ENCODE measurements around the gene FAR2.
"Not testable (repeated sequence)": the region's sequence is repeated elsewhere in the genome, so short reads cannot be mapped to it uniquely, and the experiment has no call there.

The FAR2 gene

DNA sequence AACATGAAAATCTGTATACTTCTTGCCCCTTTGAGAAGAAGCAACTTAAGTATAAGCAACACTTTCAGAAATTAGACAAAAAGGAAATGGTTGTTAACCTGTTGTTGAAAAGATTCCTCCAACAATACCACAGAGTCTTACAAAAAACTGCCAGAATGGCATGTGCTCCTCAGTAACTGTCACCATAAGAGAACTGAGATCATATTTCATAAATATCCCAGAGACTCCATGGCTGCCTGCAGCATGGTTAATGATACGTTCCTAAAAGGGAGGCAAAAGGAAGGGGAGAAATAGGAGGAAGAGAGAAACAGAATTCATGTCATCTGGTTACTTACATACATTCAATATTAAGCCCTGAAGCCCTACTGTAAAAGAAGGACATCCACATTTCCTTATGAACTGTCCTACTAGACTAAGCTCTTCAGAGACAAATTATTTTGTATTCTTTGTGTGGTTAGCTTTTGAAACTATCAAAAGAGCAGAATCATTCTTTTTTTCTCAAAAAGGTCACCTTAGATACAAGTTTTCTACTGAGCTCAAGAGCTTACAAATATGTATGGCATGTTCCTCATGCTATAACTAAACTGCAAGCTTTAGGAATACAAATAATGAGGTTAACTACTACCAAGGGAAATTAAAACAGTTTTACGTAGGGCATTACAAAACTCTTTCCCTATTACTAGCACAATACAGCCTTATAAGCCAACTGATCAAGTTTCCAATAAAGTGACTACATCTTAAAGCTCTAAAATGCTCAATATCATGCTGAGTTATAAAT lies 194.1 kb downstream of the FAR2 start:
- DNase-seq: peak; percentile 70

DNA sequence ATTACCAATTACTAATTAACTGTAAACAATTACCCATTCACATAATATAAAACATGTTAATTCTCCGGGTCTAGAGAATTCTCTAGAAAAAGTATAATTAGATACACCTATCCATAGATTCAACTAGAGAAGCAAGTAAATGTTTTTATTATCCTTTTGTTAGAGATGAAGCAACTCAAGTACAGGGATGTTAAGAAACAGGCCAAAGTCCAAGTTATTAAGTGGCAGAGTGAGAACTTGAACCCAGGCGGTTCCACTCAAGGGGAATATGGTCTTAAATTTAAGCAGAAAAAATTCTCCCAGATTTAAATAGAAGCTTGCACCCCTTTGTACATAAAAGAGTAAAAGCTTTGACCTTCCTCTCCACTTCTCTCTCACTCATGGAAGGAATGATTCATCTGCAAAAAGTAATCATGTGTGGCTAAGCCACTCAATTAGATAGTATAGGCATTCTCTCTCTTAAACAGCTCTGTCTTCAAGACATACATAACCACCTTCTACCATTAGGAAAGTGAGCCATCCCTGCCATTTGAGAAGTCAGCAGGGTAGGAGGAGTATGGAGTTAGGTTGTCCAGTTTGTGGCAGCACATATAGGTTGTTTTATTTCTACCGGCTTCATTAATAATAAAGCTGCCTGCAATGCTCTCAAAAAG lies 197.8 kb downstream of the FAR2 start:
- no peak for DNase-seq

DNA sequence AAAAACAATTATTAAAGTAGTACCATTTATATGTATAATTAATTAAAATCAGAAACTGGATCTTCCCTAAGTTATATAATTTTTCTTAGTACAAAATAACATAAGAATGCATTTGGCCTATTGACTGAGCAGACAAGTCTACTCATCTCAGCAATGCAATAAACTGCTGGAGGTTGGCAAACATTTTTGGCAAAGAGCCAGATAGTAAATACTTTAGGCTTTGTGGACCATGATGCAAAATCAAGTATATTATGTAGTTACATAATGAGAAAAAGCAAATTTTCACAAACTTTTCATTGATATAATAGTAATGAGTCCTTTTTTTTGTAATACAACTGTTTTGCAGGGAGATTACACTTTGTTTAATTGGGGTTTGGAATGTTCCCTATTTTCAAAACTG lies 201.0 kb downstream of the FAR2 start:
- no peak for DNase-seq

DNA sequence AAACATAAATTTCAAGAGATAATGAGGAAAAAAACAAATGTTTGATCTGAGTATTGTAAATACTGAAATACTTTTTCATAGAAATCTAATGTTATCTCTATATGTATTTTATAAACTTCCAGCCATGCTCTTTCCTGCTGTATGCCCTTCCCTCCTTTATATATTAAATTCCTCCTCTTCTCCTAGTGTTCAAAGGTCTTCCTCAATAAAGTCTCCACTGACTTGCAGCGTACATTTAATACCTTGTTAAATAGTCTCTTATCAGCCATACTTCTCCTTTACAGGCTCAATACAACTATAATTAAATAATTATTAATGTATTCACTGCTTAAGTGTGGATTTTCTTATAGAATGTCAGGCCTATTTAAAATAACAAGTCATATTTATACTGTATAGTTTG lies 205.9 kb downstream of the FAR2 start:
- DNase-seq: no peak

DNA sequence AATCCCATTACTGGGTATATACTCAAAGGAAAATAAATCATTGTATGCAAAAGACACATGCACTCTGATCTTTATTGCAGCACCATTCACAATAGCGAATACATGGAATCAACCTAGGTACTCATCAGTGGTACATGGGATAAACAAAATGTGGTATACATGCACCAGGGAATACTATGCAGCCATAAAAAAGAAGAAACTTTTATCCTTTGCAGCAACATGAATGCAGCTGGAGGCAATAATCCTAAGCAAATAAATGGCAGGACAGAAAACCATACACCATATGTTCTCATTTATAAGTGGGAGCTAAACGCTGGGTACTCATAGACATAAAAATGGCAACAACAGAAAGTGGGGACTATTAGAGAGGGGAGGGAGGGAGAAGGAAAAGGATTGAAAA lies 216.0 kb downstream of the FAR2 start:
- no peak for DNase-seq

DNA sequence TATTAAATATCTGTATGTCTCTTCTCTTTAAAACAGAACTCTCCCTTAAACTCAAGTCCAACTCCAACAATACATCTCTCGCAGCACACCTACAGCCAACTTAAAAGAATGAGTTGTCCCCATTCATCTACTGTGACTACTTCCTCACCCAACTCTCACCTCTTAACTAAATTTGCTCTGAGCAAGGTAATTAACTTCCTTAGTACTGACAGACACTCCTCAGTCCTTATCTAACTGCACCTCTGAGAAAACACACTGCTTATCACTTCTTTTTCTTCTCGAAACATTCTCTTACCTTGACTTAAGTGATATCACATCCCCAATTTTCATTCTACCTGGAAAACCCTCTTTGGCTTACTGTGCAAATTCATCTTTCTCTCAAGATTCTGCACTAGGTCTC lies 224.9 kb downstream of the FAR2 start:
- no peak for DNase-seq

DNA sequence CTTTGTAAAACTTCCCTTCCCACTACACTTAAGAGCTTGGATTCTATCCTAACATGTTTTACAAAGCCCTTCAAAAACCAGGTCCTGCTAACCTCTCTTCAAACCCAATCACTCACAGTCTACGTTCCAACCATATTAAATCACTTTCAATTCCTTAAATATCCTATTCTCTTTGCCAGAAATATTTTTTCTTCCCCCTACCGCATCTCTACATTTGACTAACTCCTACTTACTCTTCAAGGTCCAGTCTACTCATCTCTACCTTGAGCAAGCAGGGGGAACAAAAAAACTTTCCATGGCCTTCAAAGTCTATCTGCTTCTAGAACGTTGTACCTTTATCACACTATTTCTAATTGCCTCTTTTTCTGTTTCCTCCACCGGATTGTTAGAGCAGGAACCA lies 225.8 kb downstream of the FAR2 start:
- no peak for DNase-seq

DNA sequence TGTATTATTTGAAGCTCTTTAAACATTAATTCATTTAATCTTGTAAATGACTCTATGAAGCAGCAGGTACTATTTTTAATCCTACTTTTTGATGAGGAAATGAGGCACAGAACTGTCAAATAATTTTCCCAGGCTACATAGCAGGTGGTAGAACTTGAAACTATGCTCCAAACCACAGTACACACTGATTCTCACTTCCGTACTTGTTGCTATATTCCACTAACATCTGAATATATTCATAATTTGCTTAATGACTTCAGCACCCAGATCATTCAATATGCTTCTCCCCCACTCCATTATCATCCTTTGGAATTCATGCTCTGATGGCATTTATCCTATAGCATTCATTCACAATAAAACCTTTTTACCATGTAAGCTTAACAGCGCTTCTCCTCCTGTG lies 227.0 kb downstream of the FAR2 start:
- no peak for DNase-seq

DNA sequence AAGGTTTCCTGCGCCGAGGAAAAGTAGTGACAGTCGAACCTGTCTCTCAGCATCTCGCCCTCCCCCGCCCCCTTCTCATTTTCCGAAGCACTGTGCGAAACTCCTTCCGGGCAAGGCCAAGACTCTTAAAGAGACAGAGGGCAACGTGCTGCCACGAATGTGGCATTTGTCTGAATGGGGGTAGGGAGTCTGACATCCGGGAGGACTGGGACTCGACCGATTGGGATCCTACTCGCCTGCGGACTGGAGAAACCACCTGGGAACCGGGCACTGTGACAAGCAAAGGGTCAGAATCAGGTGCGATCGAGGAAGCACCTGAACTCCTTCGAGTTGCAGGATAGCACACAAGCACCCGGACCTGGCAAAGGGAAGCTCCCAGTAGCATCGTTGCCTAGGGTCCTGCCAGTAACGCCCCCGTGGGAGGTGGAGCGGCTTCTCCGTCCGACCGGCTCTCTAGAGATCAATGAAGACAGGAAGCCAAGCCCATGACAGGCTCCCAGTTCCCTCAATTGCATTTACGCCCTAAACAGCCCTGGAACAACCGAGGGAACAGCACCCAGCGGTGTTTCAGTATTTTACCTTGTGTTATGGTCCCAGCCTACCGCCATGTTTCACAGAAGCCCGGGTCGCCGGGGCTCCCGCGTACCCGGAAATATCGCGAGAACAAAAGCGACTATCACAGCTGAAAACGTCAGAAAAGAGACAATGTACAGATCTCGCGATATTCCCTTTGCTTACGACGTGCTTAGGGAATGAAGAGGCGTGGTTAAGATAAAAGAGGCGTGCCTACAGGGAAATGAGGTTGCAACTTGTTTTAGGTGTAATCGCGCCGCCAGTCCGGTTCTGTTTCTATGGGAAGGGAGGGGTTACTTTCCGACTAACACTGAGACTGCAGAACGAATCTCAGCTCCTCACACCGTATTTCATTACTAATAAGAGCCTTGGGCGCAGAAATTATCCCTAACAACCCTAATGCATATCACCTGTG lies 231.8 kb downstream of the FAR2 start, which contains the start of gene ERGIC2:
Gene ERGIC2 (minus strand): TSS at position 637 of the 988 bp plus-strand sequence. CDS start 9,539 bp downstream, outside the sequence.
- DNase-seq: peak; percentile 100

DNA sequence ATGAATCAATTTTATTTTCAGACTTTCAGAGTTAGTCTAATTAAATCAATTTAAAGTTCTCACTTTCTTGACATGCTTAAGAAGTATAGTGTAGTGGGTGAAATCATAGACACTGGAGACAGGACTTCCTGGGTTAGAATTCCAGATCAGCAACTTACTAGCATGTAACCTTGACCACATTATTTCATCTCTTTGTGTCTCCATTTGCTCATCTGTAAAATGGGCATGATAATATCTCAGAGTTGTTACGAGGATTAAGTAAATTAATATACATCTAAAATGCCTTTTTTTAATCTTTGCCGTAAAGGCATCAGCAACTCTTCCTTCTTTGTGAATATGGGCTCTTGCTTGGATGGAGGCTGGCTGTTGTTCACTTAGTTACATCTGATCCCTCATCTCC lies 233.2 kb downstream of the FAR2 start:
- no peak for DNase-seq

DNA sequence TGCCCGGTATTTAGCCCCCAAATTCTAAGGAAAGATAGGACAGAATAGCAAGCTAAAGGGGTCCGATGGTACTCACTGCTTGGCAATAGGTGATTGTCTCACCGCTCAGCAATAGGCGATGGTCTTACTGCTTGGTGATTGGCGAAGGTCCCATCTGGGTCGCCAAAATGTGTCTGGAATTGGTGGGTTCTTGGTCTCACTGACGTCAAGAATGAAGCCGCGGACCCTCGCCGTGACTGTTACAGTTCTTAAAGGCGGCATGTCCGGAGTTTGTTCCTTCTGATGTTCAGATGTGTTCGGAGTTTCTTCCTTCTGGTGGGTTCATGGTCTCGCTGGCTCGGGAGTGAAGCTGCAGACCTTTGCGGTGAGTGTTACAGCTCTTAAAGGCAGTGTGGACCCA lies 236.1 kb downstream of the FAR2 start:
- not testable (repeated sequence) for DNase-seq

Measured in NCI-H2171 treated with DMSO at 0.1 percent for 48 hours (cell line).